ENCODE data around the gene TYRO3.
A peak's percentile ranks its signal among the peaks of the same experiment; 100 is the strongest.
"Not testable (repeated sequence)": the region's sequence is repeated elsewhere in the genome, so short reads cannot be mapped to it uniquely, and the experiment has no call there.

Gene TYRO3

DNA sequence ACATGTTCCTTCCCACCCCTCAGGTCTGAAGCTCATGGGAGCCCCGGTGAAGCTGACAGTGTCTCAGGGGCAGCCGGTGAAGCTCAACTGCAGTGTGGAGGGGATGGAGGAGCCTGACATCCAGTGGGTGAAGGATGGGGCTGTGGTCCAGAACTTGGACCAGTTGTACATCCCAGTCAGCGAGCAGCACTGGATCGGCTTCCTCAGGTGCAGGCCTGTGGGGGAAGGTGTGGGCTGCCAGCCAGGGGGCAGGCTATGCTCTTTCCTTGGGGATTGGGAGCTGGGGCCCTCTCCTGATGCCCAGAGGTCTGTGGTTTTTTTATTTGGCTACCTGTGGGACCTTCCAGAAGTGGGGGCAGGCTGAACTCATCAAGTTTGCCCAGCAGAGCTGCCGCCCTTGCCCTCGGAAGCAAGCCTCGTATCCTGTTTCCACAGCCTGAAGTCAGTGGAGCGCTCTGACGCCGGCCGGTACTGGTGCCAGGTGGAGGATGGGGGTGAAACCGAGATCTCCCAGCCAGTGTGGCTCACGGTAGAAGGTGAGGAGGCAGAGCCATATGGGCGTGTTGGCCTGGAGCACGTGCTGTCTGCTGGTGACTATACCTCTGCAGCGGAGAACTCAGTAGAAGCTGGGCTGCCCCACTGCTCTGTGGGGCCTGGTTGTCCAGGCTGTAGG, 2.2 kb downstream of the TYRO3 start:
- TF ChIP-seq POLR2A (IDR thresholded peaks at IDR 0.05; ENCODE audit: low read length) (no peak), GATA1 (IDR thresholded peaks at IDR 0.05; ENCODE audit: low read depth, low read length) (no peak)
- DNase-seq = no peak

DNA sequence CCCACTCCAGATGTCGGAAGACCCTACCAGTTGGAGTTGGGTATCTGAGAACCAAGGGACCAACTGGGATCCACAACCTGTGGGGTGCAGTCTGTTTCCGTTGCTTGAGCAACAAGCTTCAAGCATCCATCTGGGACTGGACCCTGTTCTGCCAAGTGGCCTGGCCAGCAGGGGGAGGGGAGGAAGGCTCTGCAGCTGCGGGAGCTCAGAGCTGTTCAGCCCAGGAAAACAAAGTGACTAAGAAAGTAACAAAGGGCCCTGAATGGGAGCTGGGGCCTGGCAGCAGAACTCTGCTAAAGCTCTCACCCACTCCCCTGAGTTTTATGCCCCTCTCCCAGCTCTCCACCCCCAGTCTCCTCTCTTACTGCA, 2.7 kb downstream of the TYRO3 start:
- no peak for TF ChIP-seq POLR2A (IDR thresholded peaks at IDR 0.05; ENCODE audit: low read length)
- TF ChIP-seq GATA1 (IDR thresholded peaks at IDR 0.05; ENCODE audit: low read depth, low read length) = no peak
- no peak for DNase-seq

DNA sequence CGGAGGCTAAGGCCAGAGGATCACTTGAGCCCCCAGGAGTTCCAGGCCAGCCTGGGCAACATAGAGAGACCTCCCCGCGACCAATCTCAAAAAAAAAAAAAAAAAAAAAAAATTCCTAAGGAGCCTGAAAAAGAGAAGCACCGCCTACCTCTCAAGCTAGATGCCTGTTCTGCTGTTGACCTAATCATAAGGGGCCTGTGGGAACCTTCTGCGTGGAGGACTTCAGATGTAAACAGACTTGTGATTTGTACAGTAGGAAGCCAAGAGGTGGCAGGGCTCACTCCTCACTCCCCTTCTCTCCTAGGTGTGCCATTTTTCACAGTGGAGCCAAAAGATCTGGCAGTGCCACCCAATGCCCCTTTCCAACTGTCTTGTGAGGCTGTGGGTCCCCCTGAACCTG, 3.2 kb downstream of the TYRO3 start:
- DNase-seq = no peak

DNA sequence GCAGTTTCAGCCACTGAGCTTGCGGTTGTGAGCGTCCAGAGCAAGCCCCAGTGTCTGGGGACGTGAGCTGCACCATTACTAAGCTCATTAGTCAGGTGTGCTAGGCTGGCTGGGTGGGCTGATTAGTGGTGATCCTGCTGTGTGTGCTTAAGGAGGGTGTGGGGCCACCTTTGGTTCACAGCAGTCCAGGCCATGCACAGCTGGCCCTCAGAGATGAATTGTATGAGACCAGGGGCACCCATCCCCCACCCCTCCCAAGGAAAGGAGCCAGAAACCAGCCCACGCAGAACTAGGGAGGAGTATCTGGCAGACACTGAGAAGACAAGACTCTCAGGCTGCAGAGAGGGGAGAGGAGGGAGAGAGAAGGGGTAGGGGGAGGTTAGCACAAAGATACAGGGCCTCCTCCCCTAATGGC, 3.8 kb downstream of the TYRO3 start:
- DNase-seq = no peak
- TF ChIP-seq GATA1 (IDR thresholded peaks at IDR 0.05; ENCODE audit: low read depth, low read length) = no peak
- no peak for TF ChIP-seq POLR2A (IDR thresholded peaks at IDR 0.05; ENCODE audit: low read length)

More for the DNA sequence above, 3.2 kb downstream of the TYRO3 start:
- TF ChIP-seq POLR2A (IDR thresholded peaks at IDR 0.05; ENCODE audit: low read length) (no peak), GATA1 (IDR thresholded peaks at IDR 0.05; ENCODE audit: low read depth, low read length) (no peak)

DNA sequence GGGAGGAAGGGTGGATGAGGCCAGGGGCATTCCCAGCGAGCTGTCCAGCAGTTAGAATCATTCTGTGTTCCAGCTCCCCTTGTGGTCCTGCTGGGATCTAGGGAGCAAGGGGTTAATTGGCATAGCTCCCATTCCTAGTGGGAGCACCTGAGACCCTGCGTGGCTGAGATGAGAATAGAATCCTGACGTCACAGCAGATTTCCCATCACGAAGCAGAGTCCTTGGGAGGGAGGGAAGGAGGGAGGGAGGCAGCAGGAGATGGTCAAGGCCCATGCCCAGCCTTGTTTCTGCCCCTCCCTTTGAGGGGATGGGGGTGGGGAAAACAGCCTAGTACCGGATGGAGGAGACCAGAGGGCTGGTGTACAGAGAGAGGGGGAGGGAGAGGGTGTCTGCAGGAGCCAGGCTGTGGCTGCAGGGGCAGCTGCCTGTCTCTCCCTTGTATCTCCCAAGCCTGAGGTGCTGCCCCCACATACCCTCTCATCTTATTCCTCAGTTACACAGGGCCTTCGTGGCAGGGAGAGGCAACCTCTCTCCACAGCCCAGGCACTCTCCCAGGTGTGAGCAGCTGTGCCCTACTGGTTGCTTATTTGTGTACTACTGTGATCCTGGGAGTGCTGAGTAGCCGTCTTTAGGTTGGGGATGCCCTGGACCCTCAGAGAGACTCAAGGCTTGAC, 5.4 kb downstream of the TYRO3 start:
- no peak for DNase-seq
- TF ChIP-seq GATA1 (IDR thresholded peaks at IDR 0.05; ENCODE audit: low read depth, low read length) = no peak
- TF ChIP-seq POLR2A (IDR thresholded peaks at IDR 0.05; ENCODE audit: low read length) = no peak

DNA sequence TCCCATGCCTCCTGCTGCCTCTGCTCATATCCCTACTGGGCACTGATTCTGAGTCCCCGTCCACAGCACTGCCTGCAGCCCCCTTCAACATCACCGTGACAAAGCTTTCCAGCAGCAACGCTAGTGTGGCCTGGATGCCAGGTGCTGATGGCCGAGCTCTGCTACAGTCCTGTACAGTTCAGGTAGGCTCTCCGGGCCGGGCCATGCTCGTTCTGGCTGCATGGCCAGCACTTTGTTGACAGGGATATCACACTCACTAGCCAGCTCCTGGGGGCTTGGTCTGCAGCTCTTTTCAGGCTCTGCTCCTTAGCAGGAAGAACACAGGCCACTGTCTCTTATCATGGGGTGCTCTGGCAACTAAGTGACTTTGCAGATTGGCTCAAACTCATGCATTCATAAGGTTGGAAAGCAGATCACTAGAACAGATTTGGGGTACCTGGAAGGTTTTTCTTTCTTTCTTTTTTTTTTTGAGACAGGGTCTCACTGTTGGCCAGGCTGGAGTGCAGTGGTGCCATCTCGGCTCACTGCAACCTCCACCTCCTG, 6.0 kb downstream of the TYRO3 start:
- no peak for TF ChIP-seq POLR2A (IDR thresholded peaks at IDR 0.05; ENCODE audit: low read length)
- no peak for TF ChIP-seq GATA1 (IDR thresholded peaks at IDR 0.05; ENCODE audit: low read depth, low read length)

DNA sequence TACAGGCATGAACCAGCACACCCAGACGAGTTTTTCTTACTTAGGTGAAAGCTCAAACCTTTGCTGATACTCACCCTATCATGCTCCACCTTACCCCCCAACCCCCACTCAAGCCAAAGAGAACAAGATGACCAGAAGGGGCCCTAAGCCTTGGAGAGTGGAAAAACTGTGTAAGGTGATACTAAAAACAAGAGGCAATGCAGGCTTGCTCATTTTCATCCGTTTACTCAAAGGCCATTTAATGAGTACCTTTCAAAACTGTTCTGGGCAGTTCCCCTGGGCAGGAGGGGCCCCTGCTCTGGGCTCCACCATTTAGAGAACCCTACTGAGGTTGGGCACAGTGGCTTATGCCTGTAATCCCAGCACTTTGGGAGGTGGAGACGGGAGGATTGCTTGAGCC, 6.7 kb downstream of the TYRO3 start:
- no peak for TF ChIP-seq GATA1 (IDR thresholded peaks at IDR 0.05; ENCODE audit: low read depth, low read length)
- TF ChIP-seq POLR2A (IDR thresholded peaks at IDR 0.05; ENCODE audit: low read length) = no peak
- no peak for DNase-seq

More for the DNA sequence above, 6.0 kb downstream of the TYRO3 start:
- no peak for DNase-seq

DNA sequence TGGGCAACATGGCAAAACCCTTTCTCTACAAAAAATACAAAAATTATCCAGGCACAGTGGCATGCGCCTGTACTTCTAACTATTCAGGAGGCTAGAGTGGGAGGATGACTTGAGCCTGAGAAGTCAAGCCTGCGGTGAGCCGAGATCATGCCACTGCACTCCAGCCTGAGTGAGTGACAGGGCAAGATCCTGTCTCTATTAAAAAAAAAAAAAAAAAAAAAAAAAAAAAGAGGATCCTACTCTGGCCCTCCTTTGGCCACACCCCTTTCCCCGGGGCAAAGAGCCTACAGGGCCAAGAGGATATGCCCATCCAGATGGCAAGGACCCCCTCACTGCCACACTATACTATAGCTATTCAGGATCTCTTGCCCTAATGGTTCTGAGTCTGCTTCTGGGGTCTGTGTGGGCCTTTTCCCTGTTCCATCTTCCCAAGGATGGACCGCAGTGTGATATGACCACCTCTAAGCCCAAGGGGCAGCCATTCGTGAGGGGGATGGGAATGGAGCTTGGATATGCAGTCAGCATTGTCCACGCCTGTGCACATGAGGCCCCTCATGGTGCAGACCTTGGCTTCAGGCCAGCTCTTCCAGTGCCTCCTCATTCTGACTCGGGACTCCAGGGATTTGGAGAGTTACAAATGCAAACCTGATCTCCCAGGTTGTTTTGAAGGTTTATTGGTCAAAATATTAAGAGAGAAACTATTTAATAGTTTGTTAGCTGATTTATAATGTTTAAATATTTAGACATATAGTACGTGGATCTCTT, 7.3 kb downstream of the TYRO3 start:
- TF ChIP-seq POLR2A (IDR thresholded peaks at IDR 0.05; ENCODE audit: low read length) (no peak), GATA1 (IDR thresholded peaks at IDR 0.05; ENCODE audit: low read depth, low read length) (no peak)
- peak in 1 of 2 experiments; percentile 61 for DNase-seq

DNA sequence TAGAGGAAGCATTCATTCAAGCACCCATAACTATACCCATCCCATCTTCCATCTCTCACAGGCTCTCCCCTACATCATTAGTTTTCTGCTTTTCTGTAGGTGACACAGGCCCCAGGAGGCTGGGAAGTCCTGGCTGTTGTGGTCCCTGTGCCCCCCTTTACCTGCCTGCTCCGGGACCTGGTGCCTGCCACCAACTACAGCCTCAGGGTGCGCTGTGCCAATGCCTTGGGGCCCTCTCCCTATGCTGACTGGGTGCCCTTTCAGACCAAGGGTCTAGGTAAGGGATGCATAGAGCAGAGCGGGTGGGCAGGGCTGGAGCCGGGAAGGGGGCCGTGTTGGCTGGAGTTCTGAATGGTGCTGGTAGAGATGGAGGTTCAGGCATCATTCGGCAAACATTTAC, 8.2 kb downstream of the TYRO3 start:
- TF ChIP-seq POLR2A (IDR thresholded peaks at IDR 0.05; ENCODE audit: low read length) (no peak), GATA1 (IDR thresholded peaks at IDR 0.05; ENCODE audit: low read depth, low read length) (no peak)
- no peak for DNase-seq

DNA sequence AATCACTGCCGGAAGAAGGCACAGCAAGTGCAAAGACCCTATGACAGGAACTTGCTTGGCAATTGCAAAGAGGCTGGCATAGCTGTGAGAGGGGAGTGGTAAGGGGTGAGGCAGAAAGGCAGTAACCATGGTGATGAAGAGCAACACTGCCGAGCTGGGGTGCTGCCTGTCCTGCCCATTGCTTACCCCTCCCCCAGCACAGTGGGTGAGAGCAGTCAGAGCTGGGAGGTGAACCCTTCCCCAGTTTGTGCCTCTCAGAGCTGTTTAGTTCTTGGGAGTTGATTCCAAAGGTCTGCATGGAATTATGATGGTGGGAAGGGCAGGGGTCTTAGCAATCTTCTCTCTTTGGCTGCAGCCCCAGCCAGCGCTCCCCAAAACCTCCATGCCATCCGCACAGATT, 8.8 kb downstream of the TYRO3 start:
- DNase-seq = no peak
- TF ChIP-seq POLR2A (IDR thresholded peaks at IDR 0.05; ENCODE audit: low read length) (no peak), GATA1 (IDR thresholded peaks at IDR 0.05; ENCODE audit: low read depth, low read length) (no peak)

DNA sequence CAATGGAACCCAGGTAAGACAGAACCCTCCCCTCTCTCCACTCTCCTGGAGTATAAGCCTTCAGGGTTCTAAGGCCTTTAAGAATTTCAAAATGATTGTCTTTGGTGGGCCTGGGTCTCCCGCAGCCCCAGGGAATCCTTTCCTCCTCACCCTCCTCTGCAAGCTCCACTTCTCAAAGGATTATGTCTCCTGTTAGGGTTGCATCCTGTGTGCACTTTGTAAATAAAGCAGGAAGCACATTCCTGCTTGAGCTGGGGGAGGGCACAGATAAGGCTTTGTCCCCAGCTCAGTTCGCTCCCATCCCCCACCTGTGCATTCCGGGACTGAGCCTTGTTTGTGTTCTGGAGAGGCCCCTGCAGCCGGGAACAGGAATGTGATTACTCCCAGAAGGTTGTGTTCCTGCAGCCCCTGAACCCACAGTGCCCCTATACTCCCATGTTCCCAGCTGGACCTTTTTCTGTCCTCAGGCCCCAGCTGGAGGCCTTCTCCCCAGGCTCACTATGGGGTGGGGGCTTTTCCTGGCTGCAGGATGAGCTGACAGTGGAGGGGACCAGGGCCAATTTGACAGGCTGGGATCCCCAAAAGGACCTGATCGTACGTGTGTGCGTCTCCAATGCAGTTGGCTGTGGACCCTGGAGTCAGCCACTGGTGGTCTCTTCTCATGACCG, 9.5 kb downstream of the TYRO3 start:
- TF ChIP-seq GATA1 (IDR thresholded peaks at IDR 0.05; ENCODE audit: low read depth, low read length) = no peak
- TF ChIP-seq POLR2A (IDR thresholded peaks at IDR 0.05; ENCODE audit: low read length) = no peak
- DNase-seq = no peak

DNA sequence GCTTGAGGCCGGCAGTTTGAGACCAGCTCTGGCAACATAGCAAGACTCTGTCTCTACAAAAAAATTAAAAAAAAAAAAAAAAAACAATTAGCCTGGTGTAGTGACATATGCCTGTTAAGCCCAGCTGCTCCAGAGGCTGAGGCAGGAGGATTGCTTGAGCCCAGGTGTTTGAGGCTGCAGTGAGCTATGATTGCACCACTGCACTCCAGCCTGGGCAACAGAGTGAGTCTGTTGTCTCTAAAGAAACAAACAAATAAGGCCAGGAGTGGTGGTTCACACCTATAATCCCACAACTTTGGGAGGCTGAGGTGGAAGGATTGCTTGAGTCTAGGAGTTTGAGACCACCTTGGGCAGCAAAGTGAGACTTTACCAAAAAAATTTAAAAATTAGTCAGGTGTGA, 10.2 kb downstream of the TYRO3 start:
- DNase-seq = not testable (repeated sequence)

DNA sequence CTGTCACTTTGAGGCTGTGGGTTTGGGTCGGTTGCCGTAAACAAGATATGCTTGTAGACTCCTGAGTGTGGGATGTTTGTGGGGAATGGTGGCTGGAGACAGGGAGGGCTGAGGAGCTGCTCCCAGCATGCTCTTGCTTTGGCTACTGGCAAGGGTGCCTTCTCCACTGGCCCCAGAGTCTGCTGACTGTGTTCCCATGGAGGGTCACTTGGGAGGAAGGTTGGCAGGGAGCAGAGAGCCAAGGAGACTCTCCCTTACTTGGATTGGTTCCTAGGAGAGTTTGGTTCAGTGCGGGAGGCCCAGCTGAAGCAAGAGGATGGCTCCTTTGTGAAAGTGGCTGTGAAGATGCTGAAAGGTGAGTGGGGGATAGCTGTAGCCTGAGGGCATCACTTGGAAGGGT, 11.8 kb downstream of the TYRO3 start:
- DNase-seq = no peak
- no peak for TF ChIP-seq GATA1 (IDR thresholded peaks at IDR 0.05; ENCODE audit: low read depth, low read length)
- no peak for TF ChIP-seq POLR2A (IDR thresholded peaks at IDR 0.05; ENCODE audit: low read length)

DNA sequence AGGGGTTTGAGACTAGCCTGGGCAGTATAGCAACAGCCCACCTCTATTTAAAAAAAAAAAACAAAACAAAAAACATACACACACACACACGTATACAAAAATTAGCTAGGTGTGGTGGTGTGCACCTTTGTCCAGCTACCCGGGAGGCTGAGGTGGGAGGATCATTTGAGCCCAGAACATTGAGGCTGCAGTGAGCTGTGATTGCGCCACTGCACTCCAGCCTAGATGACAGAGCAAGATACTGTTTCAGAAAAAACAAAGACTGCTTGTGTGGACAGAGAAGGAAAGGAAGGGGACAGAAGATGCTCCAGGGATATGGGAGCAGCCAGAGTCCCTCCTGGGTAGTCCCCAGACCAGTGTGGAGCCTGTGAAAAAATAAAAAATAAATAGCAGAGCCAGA, 12.9 kb downstream of the TYRO3 start:
- DNase-seq = no peak
- TF ChIP-seq POLR2A (IDR thresholded peaks at IDR 0.05; ENCODE audit: low read length) = no peak
- TF ChIP-seq GATA1 (IDR thresholded peaks at IDR 0.05; ENCODE audit: low read depth, low read length) = no peak

Data from erythroblast (primary cell).